ENCODE measurements around the gene SFXN5.

The SFXN5 gene

DNA sequence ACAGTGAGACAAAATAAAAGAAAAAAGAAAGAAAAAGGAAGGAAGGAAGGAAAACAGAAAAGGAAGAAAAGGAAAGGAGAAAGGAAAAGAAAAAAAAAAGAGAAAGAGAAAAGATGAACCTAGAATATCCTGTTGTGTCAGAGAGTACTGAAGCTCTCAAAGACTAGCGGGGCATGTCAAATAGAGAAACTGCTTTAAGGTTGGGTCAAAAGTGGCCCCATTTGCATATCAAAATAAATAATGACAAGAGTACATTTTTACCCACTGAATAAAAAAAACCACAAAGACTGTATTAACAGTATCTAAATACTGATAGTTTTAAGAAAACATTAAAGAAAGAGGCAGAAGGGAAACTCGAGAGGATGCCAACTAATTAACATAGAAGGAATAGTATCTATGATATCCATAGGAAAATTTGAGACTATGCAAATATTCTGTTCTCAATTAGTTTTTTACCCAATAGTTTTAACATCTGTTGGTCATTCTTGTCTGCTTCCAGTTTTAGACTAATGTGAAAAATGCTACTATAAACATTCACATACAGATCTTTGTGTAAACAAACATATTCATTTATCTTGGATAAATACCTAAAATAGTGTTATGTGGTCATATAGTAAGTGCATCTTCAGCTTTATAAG is 53.2 kb downstream of the SFXN5 start:
- Histone ChIP-seq H3K27ac (ENCODE audit: poor library complexity, severe bottlenecking) (no peak overlapping the region), H3K4me3 (ENCODE audit: severe bottlenecking) (no peak overlapping the region), H3K36me3 (ENCODE audit: low read depth) (0 out of 2 replicates have a peak, but pooled peaks cover 3% of the 10 kb centered on the region), H3K27me3 (ENCODE audit: insufficient read depth, poor library complexity, severe bottlenecking) (no peaks in the 10 kb centered on the region), H3K9me3 (ENCODE audit: severe bottlenecking) (peaks cover 3% of the 10 kb centered on the region), H3K4me1 (ENCODE audit: insufficient read depth, poor library complexity, severe bottlenecking) (no peaks in the 10 kb centered on the region)
- ATAC-seq (ENCODE audit: low read depth) = no peak
- no peak for DNase-seq (ENCODE audit: low spot score)
- TF ChIP-seq CTCF (IDR thresholded peaks at IDR 0.05; ENCODE audit: poor library complexity, severe bottlenecking) = no peak

GRCh38 chr2:73013936-73014335 is 57.6 kb downstream of the SFXN5 start:
- ATAC-seq (ENCODE audit: low read depth) (peak; percentile 78), DNase-seq (ENCODE audit: low spot score) (no peak)
- no peaks in the 10 kb centered on the region for H3K4me1 ChIP-seq (ENCODE audit: insufficient read depth, poor library complexity, severe bottlenecking)
- TF ChIP-seq CTCF (IDR thresholded peaks at IDR 0.05; ENCODE audit: poor library complexity, severe bottlenecking) = no peak
- no peak overlapping the region for H3K27ac ChIP-seq (ENCODE audit: poor library complexity, severe bottlenecking)
- H3K9me3 ChIP-seq (ENCODE audit: severe bottlenecking) = peaks cover 3% of the 10 kb centered on the region
- H3K4me3 ChIP-seq (ENCODE audit: severe bottlenecking) = no peak overlapping the region
- 0 out of 2 replicates have a peak, but pooled peaks cover 3% of the 10 kb centered on the region for H3K36me3 ChIP-seq (ENCODE audit: low read depth)
- H3K27me3 ChIP-seq (ENCODE audit: insufficient read depth, poor library complexity, severe bottlenecking) = no peaks in the 10 kb centered on the region

DNA sequence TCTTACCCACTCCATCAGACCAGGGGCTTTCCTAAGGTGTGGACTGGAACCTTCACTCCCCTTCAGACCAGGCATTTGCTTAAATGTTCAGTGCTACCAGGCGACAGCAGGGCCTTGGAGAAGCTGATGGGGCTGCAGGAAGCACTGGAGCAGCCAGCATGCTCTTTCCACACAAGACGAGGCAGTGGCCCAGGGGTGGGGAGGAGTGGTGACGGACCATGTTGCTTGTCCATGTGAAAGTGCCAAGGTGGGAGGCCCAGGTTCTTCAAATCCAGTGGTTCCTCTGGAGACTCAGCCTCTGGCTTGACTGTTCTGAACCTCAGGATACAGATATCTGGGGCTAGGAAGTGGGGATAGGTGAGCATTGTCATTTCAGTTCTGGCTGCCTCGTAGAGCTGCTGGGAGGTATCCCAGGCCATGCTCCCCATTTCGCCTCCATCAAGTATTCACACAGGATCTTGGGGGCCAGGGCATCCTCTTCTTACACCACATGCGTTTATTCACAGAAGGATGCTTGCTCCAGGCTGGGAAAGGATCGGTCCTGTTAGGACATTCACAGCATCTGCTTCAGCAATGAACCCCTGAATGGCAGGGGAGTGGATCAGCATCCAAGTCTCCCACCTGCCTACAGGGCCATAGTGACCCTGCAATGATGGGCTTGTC is 62.2 kb downstream of the SFXN5 start:
- DNase-seq (ENCODE audit: low spot score) = peak; percentile 15

DNA sequence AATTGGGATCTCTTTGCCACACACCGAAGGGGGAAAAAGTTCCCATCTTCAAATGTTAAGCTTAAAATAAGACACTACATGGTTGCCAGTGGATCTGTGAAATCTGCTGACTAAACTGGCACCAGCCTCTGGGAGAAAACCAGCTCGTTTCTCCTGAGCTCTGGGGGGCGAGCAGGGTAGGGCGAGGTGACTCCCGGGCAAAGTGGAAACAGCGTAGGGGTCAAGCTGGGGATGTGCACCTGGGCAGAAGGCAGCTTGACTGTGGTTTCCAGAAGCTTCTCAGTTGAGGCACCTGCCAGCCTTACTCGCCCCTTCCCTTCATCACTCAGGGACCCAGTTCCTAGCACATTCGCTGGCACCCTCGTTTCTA is 62.8 kb downstream of the SFXN5 start:
- Histone ChIP-seq H3K36me3 (ENCODE audit: low read depth) (no peaks in the 10 kb centered on the region), H3K9me3 (ENCODE audit: severe bottlenecking) (no peaks in the 10 kb centered on the region), H3K27ac (ENCODE audit: poor library complexity, severe bottlenecking) (no peak overlapping the region), H3K4me3 (ENCODE audit: severe bottlenecking) (no peak overlapping the region), H3K27me3 (ENCODE audit: insufficient read depth, poor library complexity, severe bottlenecking) (no peaks in the 10 kb centered on the region), H3K4me1 (ENCODE audit: insufficient read depth, poor library complexity, severe bottlenecking) (no peaks in the 10 kb centered on the region)
- no peak for DNase-seq (ENCODE audit: low spot score)
- no peak for ATAC-seq (ENCODE audit: low read depth)
- no peak for TF ChIP-seq CTCF (IDR thresholded peaks at IDR 0.05; ENCODE audit: poor library complexity, severe bottlenecking)

More for the DNA sequence above, 62.2 kb downstream of the SFXN5 start:
- no peak for TF ChIP-seq CTCF (IDR thresholded peaks at IDR 0.05; ENCODE audit: poor library complexity, severe bottlenecking)
- Histone ChIP-seq H3K27ac (ENCODE audit: poor library complexity, severe bottlenecking) (no peak overlapping the region), H3K4me3 (ENCODE audit: severe bottlenecking) (no peak overlapping the region), H3K27me3 (ENCODE audit: insufficient read depth, poor library complexity, severe bottlenecking) (no peaks in the 10 kb centered on the region), H3K9me3 (ENCODE audit: severe bottlenecking) (no peaks in the 10 kb centered on the region), H3K4me1 (ENCODE audit: insufficient read depth, poor library complexity, severe bottlenecking) (no peaks in the 10 kb centered on the region), H3K36me3 (ENCODE audit: low read depth) (no peaks in the 10 kb centered on the region)
- no peak for ATAC-seq (ENCODE audit: low read depth)
